Upper lobe of right lung (tissue), 1 donor: ENCODE data around the gene SLX9. TPM values are rescaled to one million over a fixed set of nuclear protein-coding genes. Genes with fewer than 3 reads are reported as not detected.
A peak's percentile ranks its signal among the peaks of the same experiment; 100 is the strongest.

Experiments
- ATAC-seq: fragments of 200-7000 bp; cut with Tn5 transposase; one replicate; pipeline ENCODE4 v1.9.1; 2020; ENCODE audit warnings: mild to moderate bottlenecking, moderate library complexity
- DNase-seq: peaks from one replicate; pipeline ENCODE4 v3.0.0-alpha.2; 2020
- H3K27ac ChIP-seq: fragments of 200-600 bp; one replicate; pipeline ENCODE4 v1.8.0; 2022
- H3K27me3 ChIP-seq: fragments of 200-600 bp; one replicate; pipeline ENCODE4 v1.8.0; 2022; ENCODE audit warnings: mild to moderate bottlenecking
- H3K36me3 ChIP-seq: fragments of 200-600 bp; one replicate; pipeline ENCODE4 v1.8.0; 2022
- H3K4me1 ChIP-seq: fragments of 200-600 bp; one replicate; pipeline ENCODE4 v1.8.0; 2022
- H3K4me3 ChIP-seq: fragments of 200-600 bp; one replicate; pipeline ENCODE4 v1.8.0; 2022; ENCODE audit warnings: mild to moderate bottlenecking
- H3K9me3 ChIP-seq: fragments of 200-600 bp; one replicate; pipeline ENCODE4 v1.8.0; 2022
- CTCF ChIP-seq: fragments of 200-600 bp; IDR thresholded peaks from one replicate; pipeline ENCODE4 v1.8.0; 2022; ENCODE audit warnings: antibody characterized with exemption
- intact Hi-C: fragments of 100-400 bp; cut with DNase I; formaldehyde crosslinking; loops from one replicate; pipeline ENCODE4 v1.11.0; 2022
- total RNA-seq: library from RNA; stranded (reverse); fragmentation: NEBNext Ultra II Directional; extraction: Animal tissue kit (Norgen Biotek cat#: 25700); gene quantifications from one replicate; pipeline ENCODE4 v1.2.1, GENCODE V29; 2021
- donor health status: DM: no; HTN: yes; CAD: no; lungs with severe emphysema.

Gene SLX9
- total RNA-seq, 1 donor from 2014 or later: 22.8 TPM

GRCh38 chr21:44896561-44897286 lies 43.1 kb upstream of the SLX9 start:
- ATAC-seq: peak; percentile 7
- Histone ChIP-seq H3K36me3 (peaks cover 12% of the 10 kb centered on the region), H3K4me1 (peaks cover 11% of the 10 kb centered on the region), H3K4me3 (no peak overlapping the region), H3K27me3 (no peaks in the 10 kb centered on the region), H3K9me3 (no peaks in the 10 kb centered on the region), H3K27ac (no peak overlapping the region)
- intact Hi-C loops: no loop called here
- TF ChIP-seq CTCF: no peak
- DNase-seq: no peak

GRCh38 chr21:44897326-44898010 lies 42.4 kb upstream of the SLX9 start:
- Histone ChIP-seq H3K9me3 (no peaks in the 10 kb centered on the region), H3K36me3 (peaks cover 17% of the 10 kb centered on the region), H3K27ac (no peak overlapping the region), H3K27me3 (no peaks in the 10 kb centered on the region), H3K4me3 (no peak overlapping the region), H3K4me1 (peaks cover 11% of the 10 kb centered on the region)
- no peak for DNase-seq
- peak; percentile 79 for ATAC-seq
- no peak for TF ChIP-seq CTCF
- intact Hi-C loops: no loop called here

GRCh38 chr21:44898011-44898488 lies 41.8 kb upstream of the SLX9 start:
- no peaks in the 10 kb centered on the region for H3K27me3 ChIP-seq
- H3K9me3 ChIP-seq: no peaks in the 10 kb centered on the region
- intact Hi-C loops: no loop called here
- no peak for DNase-seq
- ATAC-seq: no peak
- peaks cover 17% of the 10 kb centered on the region for H3K36me3 ChIP-seq
- H3K4me3 ChIP-seq: no peak overlapping the region
- TF ChIP-seq CTCF: no peak
- H3K4me1 ChIP-seq: peaks cover 13% of the 10 kb centered on the region
- no peak overlapping the region for H3K27ac ChIP-seq

- intact Hi-C loops: no loop called here
- no peak for ATAC-seq
These were observed 40.7 kb upstream of the SLX9 start for GRCh38 chr21:44898851-44899767.

More at GRCh38 chr21:44898851-44899767, 40.7 kb upstream of the SLX9 start:
- H3K27me3 ChIP-seq: no peaks in the 10 kb centered on the region
- H3K4me3 ChIP-seq: no peak overlapping the region
- TF ChIP-seq CTCF: no peak
- H3K4me1 ChIP-seq: peaks cover 16% of the 10 kb centered on the region
- DNase-seq: peak; percentile 61
- no peaks in the 10 kb centered on the region for H3K9me3 ChIP-seq
- peaks cover 17% of the 10 kb centered on the region for H3K36me3 ChIP-seq
- H3K27ac ChIP-seq: no peak overlapping the region
